T-cell (primary cell): ENCODE results near the gene TMEM184A. TPM values are rescaled to one million over a fixed set of nuclear protein-coding genes. Genes with fewer than 3 reads are reported as not detected.

Source experiments
- ATAC-seq, 4 experiments: fragments of 200-7000 bp in 3 of 4; fragments of 150-1000 bp in 1 of 4; cut with Tn5 transposase; replicated peaks in 1 of 4; 1 replicate in 3 of 4; 2 replicates in 1 of 4; pipeline ENCODE4 v1.10.0; 2021; ENCODE audit warnings: moderate library complexity in 3 of 4, mild to moderate bottlenecking in 2 of 4, moderate number of reproducible peaks in 1 of 4
- CTCF ChIA-PET, 2 donors: fragments of 300-600 bp; sonication (Branson Sonifier 250); formaldehyde crosslinking; loops; one replicate each; lab custom pipeline; 2022; ENCODE audit warnings: antibody characterized with exemption in 2 of 2; lab: Charles Lee
- POLR2A ChIA-PET, 2 donors: fragments of 300-600 bp; sonication (Branson Sonifier 250); formaldehyde crosslinking; loops; one replicate each; lab custom pipeline; 2022; ENCODE audit warnings: antibody characterized with exemption in 2 of 2; lab: Charles Lee
- DNase-seq, 35 experiments: peaks; one replicate each; pipeline versions ENCODE4 v3.0.0 to v3.0.0-alpha.2; 2013 to 2023
- H3K27ac ChIP-seq: one replicate; pipeline ENCODE4 v1.5.1; 2013; ENCODE audit warnings: low read length
- H3K27me3 ChIP-seq, 2 experiments: replicated peaks in 1 of 2; 1 replicate in 1 of 2; 2 replicates in 1 of 2; pipeline versions ENCODE4 v1.6.1 to v1.7.0; 2013; ENCODE audit warnings: low read length in 1 of 2, mixed read lengths in 1 of 2; ENCODE audit not compliant: control insufficient read depth in 2 of 2, insufficient read depth in 2 of 2; ENCODE audit errors: extremely low read depth in 1 of 2
- H3K36me3 ChIP-seq, 2 donors: 1 replicate in 1 of 2; 2 replicates in 1 of 2; pipeline versions ENCODE4 v1.6.1 to v1.7.0; 2013; ENCODE audit warnings: low read length in 1 of 2; ENCODE audit not compliant: control insufficient read depth in 2 of 2, insufficient read depth in 1 of 2; ENCODE audit errors: extremely low read depth in 1 of 2
- H3K4me1 ChIP-seq, 2 experiments: 1 replicate in 1 of 2; 2 replicates in 1 of 2; pipeline versions ENCODE4 v1.6.1 to v1.7.0; 2013; ENCODE audit warnings: low read length in 2 of 2, mixed read lengths in 1 of 2; ENCODE audit not compliant: insufficient read depth in 2 of 2, control insufficient read depth in 1 of 2; ENCODE audit errors: extremely low read depth in 1 of 2
- H3K4me3 ChIP-seq, 2 donors: 1 replicate in 1 of 2; 2 replicates in 1 of 2; pipeline versions ENCODE4 v1.5.1 to v1.7.0; 2013; ENCODE audit warnings: mild to moderate bottlenecking in 2 of 2, low read length in 1 of 2, moderate library complexity in 1 of 2; ENCODE audit not compliant: control insufficient read depth in 1 of 2; ENCODE audit errors: extremely low read depth in 1 of 2
- H3K9me3 ChIP-seq: 2 replicates; pipeline ENCODE4 v1.7.0; 2013
- H3K27ac Mint-ChIP-seq, 2 donors: one replicate each; pipeline ENCODE4 v1.8.0; 2020 to 2021; ENCODE audit warnings: mild to moderate bottlenecking in 2 of 2, mixed read lengths in 2 of 2
- H3K27me3 Mint-ChIP-seq, 2 donors: one replicate each; pipeline ENCODE4 v1.8.0; 2021 to 2022; ENCODE audit warnings: mixed read lengths in 2 of 2
- H3K36me3 Mint-ChIP-seq: one replicate; pipeline ENCODE4 v1.8.0; 2021; ENCODE audit warnings: mixed read lengths
- H3K4me1 Mint-ChIP-seq, 3 donors: one replicate each; pipeline ENCODE4 v1.8.0; 2020 to 2022; ENCODE audit warnings: mixed read lengths in 3 of 3, mild to moderate bottlenecking in 1 of 3
- H3K4me3 Mint-ChIP-seq, 3 donors: one replicate each; pipeline ENCODE4 v1.8.0; 2020 to 2022; ENCODE audit warnings: mild to moderate bottlenecking in 3 of 3, mixed read lengths in 3 of 3, moderate library complexity in 3 of 3
- H3K9me3 Mint-ChIP-seq, 3 donors: one replicate each; pipeline ENCODE4 v1.8.0; 2020 to 2022; ENCODE audit warnings: mixed read lengths in 3 of 3
- WGBS: methylation state at CpG from one replicate; pipeline ENCODE4 v1.1.5; 2013; ENCODE audit warnings: missing lambda C conversion rate; ENCODE audit not compliant: insufficient coverage; 5-methylcytosine and 5-hydroxymethylcytosine counted together
- total RNA-seq, 35 experiments: library from RNA in 6 of 35; stranded (reverse) in 6 of 35; fragments of 120-200 nt in 1 of 35; gene quantifications; one replicate each; pipeline versions ENCODE4 v1.2.1 to v1.2.4 and lab custom pipeline; 2013 to 2026

Gene TMEM184A
- total RNA-seq, 5 donors from 2014 or later (not counting 1 experiment from before 2014, with no cell fraction given): 0.18 to 0.38 (median 0.33) TPM; not detected in 2

DNA sequence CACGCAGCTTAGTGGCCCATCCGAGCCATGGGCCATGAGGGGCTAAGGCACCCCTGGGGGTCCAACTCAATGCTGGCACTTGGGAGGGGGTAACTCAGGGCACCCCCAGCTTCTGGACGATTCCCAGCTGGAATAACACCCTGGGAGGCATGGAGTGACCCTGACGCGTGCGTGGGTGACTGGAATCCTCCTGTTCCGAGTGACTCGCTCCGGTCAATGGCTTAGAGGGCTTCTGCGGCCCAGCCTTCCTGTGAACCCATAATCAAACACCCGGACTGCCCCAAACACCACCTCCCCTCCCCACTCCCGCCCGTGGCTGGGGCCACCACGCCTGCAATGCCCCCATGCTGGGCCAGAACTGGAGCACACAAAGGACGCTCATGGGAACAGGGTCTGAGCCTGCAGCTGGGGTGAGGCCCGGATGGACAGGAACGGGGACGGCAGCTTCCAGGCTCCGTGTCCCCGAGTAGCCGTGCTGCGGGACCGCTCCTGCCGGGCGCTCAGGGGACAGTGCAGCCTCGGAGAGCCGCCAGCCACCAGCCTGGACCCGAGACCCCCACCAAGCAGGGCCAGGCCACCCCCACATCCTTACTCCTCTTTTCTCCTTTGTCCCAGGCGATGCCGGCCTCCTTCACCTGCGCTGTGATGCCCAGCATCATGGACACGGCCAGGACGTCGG lies 60.3 kb downstream of the TMEM184A start:
- H3K4me3 Mint-ChIP-seq: no peak overlapping the region
- DNase-seq (no peak), ATAC-seq (no peak)
- H3K4me1 Mint-ChIP-seq: peaks cover 0 to 3% (median 2%) of the 10 kb centered on the region in 3 donors
- WGBS: 98% methylated on average over 24 of the region's 34 CpGs
- Histone ChIP-seq H3K4me1 (no peaks in the 10 kb centered on the region), H3K36me3 (peaks cover 33 to 74% of the 10 kb centered on the region in 2 donors), H3K9me3 (no peaks in the 10 kb centered on the region), H3K27ac (no peak overlapping the region), H3K27me3 (no peaks in the 10 kb centered on the region), H3K4me3 (no peak overlapping the region)
- ChIA-PET POLR2A (no interaction called here), CTCF (no interaction called here)
- no peaks in the 10 kb centered on the region for H3K27me3 Mint-ChIP-seq
- H3K27ac Mint-ChIP-seq: no peak overlapping the region
- H3K9me3 Mint-ChIP-seq: no peaks in the 10 kb centered on the region
- peaks cover 34% of the 10 kb centered on the region for H3K36me3 Mint-ChIP-seq

DNA sequence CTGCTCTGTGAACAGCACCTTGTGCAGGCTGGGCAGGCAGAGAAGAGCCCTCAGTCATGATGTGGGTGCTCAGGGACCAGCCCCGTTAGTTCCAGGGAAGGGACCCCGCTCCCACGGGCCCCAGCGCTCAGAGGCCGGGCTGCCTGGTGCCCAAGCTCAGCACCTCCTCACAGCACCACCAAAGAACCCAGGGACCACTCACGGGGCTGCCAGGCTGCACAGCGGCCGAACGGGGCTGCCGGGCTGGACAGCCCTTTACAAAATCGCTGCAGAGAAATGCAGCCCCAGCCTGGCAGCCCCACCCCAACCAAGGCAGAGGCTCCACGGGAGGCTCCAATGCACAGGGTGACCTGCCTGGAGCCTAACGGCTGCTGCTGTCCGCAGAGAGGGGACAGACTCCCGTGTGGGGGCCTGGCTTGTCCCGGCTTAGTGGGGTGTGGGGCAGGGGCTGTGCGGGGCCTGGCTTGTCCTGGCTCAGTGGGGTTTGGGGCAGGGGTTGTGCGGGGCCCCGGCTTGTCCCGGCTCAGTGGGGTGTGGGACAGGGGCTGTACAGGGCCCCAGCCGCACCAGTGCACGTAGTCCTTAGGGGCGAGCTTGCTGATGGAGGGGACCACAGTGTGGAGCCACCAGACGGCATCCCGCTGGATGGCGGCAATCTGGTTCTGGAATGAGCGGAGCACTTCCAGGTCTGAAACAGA lies 61.0 kb downstream of the TMEM184A start:
- no peaks in the 10 kb centered on the region for H3K27me3 ChIP-seq
- no peak overlapping the region for H3K4me3 Mint-ChIP-seq
- ChIA-PET POLR2A (no interaction called here), CTCF (no interaction called here)
- H3K4me1 Mint-ChIP-seq: no peaks in the 10 kb centered on the region
- H3K9me3 ChIP-seq: no peaks in the 10 kb centered on the region
- no peak overlapping the region for H3K27ac Mint-ChIP-seq
- DNase-seq (no peak), ATAC-seq (no peak)
- H3K4me3 ChIP-seq: no peak overlapping the region
- WGBS: 95% methylated on average over 18 of the region's 27 CpGs
- no peaks in the 10 kb centered on the region for H3K4me1 ChIP-seq
- H3K36me3 Mint-ChIP-seq: peaks cover 32% of the 10 kb centered on the region
- no peak overlapping the region for H3K27ac ChIP-seq
- no peaks in the 10 kb centered on the region for H3K9me3 Mint-ChIP-seq
- H3K36me3 ChIP-seq: peaks cover 26 to 74% of the 10 kb centered on the region in 2 donors
- no peaks in the 10 kb centered on the region for H3K27me3 Mint-ChIP-seq

DNA sequence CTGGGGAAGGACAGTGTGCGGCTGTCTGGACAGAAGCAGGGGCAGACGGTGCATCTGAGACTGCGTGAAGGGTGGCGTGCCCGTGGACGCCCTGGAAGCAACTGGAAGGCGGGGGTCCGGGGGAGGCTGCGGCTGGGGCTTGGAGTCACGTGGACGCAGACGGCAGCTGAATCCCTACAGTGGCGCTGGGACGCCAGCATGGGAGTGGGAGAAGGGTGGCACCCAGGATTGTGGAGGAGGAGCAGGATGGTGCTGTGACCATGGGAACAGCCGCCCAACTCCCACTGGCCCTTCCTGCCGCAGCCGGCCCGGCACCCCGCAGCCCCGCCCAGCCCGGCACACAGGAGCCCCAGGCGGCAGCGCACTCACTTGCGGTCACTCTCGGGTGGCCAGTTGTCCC lies 61.6 kb downstream of the TMEM184A start:
- Mint-ChIP-seq H3K36me3 (peaks cover 36% of the 10 kb centered on the region), H3K9me3 (no peaks in the 10 kb centered on the region), H3K4me1 (no peaks in the 10 kb centered on the region), H3K27ac (no peak overlapping the region), H3K27me3 (no peaks in the 10 kb centered on the region), H3K4me3 (no peak overlapping the region)
- H3K27me3 ChIP-seq: no peaks in the 10 kb centered on the region
- H3K36me3 ChIP-seq: peaks cover 25 to 74% of the 10 kb centered on the region in 2 donors
- H3K4me1 ChIP-seq: no peaks in the 10 kb centered on the region
- H3K27ac ChIP-seq: no peak overlapping the region
- no peaks in the 10 kb centered on the region for H3K9me3 ChIP-seq
- POLR2A ChIA-PET: no interaction called here
- CTCF ChIA-PET: no interaction called here
- DNase-seq (no peak), ATAC-seq (no peak)
- WGBS: 96% methylated on average over 25 of the region's 25 CpGs
- H3K4me3 ChIP-seq: no peak overlapping the region

DNA sequence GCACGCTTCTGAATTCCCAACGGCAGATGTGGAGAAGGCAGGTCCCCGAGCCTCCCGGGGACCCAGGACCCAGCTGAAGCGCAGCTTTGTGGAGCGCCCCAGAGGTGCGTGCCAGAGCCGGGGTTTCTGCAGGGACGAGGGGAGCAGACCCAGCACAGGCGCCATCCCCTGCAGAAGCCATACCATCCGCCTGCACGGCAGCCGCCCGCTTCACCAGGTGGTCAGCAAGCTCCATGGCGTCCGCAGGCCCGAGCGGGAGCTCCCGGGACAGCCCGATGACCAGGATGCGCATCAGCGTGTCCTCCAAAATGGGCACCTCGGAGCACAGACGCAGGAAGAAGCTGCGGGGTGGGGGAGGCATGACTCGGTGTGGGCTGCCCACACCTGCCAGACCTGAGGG lies 62.4 kb downstream of the TMEM184A start:
- no peaks in the 10 kb centered on the region for H3K27me3 Mint-ChIP-seq
- H3K4me3 Mint-ChIP-seq: no peak overlapping the region
- Histone ChIP-seq H3K9me3 (no peaks in the 10 kb centered on the region), H3K27ac (no peak overlapping the region), H3K4me3 (no peak overlapping the region), H3K4me1 (no peaks in the 10 kb centered on the region), H3K27me3 (no peaks in the 10 kb centered on the region), H3K36me3 (peaks cover 32 to 78% of the 10 kb centered on the region in 2 donors)
- ChIA-PET POLR2A (no interaction called here), CTCF (no interaction called here)
- H3K9me3 Mint-ChIP-seq: no peaks in the 10 kb centered on the region
- DNase-seq: no peak
- H3K27ac Mint-ChIP-seq: no peak overlapping the region
- WGBS: 98% methylated on average over 23 of the region's 26 CpGs
- no peaks in the 10 kb centered on the region for H3K4me1 Mint-ChIP-seq
- H3K36me3 Mint-ChIP-seq: peaks cover 39% of the 10 kb centered on the region
- no peak for ATAC-seq

DNA sequence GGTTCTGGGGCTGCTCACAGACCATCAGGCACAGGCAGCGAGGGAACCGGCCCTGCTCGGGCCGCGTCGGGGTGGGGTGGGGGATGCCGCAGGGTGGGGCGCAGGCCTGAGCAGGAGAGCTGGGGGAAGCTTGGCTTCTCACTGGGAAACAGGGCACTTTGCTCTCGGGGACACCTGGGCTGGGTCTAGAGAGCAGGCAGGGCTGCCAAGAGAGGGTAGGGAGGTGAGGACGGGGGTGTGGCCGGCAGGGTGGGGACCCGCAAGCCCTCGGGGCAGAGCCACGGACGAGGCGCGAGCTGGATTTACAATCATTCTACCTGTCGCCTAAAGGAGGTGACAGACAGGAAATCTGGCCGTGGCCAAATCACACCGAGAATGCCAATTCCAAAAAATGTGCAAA lies 62.9 kb downstream of the TMEM184A start:
- H3K4me1 ChIP-seq: no peaks in the 10 kb centered on the region
- Mint-ChIP-seq H3K4me1 (no peaks in the 10 kb centered on the region), H3K36me3 (peaks cover 43% of the 10 kb centered on the region), H3K27ac (no peak overlapping the region), H3K27me3 (no peaks in the 10 kb centered on the region), H3K9me3 (no peaks in the 10 kb centered on the region), H3K4me3 (no peak overlapping the region)
- no peaks in the 10 kb centered on the region for H3K9me3 ChIP-seq
- H3K27me3 ChIP-seq: no peaks in the 10 kb centered on the region
- ChIA-PET CTCF (no interaction called here), POLR2A (no interaction called here)
- H3K4me3 ChIP-seq: no peak overlapping the region
- WGBS: 95% methylated on average over 14 of the region's 20 CpGs
- H3K36me3 ChIP-seq: peaks cover 29 to 80% of the 10 kb centered on the region in 2 donors
- ATAC-seq: no peak
- DNase-seq: no peak
- no peak overlapping the region for H3K27ac ChIP-seq

DNA sequence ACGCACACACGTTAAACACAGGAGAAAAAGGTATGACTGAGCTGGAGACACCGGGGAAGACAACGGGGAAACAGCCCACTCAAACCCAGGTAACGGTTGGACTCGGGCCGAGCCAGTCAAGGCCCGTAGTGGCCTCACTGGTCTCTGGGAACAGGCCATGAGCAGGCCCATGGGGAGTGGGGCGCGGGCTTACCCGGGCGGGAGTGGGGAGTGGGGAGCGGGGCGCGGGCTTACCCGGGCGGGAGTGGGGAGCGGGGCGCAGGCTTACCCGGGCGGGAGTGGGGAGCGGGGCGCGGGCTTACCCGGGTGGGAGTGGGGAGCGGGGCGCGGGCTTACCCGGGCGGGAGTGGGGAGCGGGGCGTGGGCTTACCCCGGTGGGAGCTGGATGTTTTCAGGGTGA lies 63.4 kb downstream of the TMEM184A start:
- ChIA-PET CTCF (no interaction called here), POLR2A (no interaction called here)
- peaks cover 27 to 80% of the 10 kb centered on the region in 2 donors for H3K36me3 ChIP-seq
- Mint-ChIP-seq H3K4me1 (no peaks in the 10 kb centered on the region), H3K36me3 (peaks cover 39% of the 10 kb centered on the region), H3K27ac (no peak overlapping the region), H3K9me3 (no peaks in the 10 kb centered on the region), H3K4me3 (no peak overlapping the region), H3K27me3 (no peaks in the 10 kb centered on the region)
- no peaks in the 10 kb centered on the region for H3K9me3 ChIP-seq
- H3K4me3 ChIP-seq: no peak overlapping the region
- DNase-seq: no peak
- 83% methylated on average over 12 of the region's 33 CpGs for WGBS
- ATAC-seq: no peak
- H3K27ac ChIP-seq: no peak overlapping the region
- H3K4me1 ChIP-seq: no peaks in the 10 kb centered on the region
- H3K27me3 ChIP-seq: no peaks in the 10 kb centered on the region
